ENCODE data around the gene WDTC1.

Gene WDTC1

GRCh38 chr1:27235827-27236226 is 1.4 kb downstream of the WDTC1 start:
- peak; percentile 17 to 45 for DNase-seq (ENCODE audit: low read depth in 1 of 2, low spot score in 1 of 2)
- H3K4me3 ChIP-seq (replicated peaks; ENCODE audit: insufficient read depth, low read length), result peak overlapping the region; percentile 78
- no peak for TF ChIP-seq POLR2AphosphoS5 (IDR thresholded peaks at IDR 0.05; ENCODE audit: low read depth)
- no peak for TF ChIP-seq SPI1 (IDR thresholded peaks at IDR 0.05; ENCODE audit: borderline replicate concordance, low read depth)
- no peak for TF ChIP-seq CTCF (IDR thresholded peaks at IDR 0.05; ENCODE audit: insufficient read depth, low read length)
- no peak for TF ChIP-seq GABPA (IDR thresholded peaks at IDR 0.05; ENCODE audit: low read depth)
- no peak for TF ChIP-seq REST (IDR thresholded peaks at IDR 0.05; ENCODE audit: insufficient replicate concordance, low read depth)
- H3K27ac ChIP-seq (replicated peaks), result peak overlapping the region; percentile 62
- H3K27me3 ChIP-seq (ENCODE audit: insufficient read depth, poor library complexity, severe bottlenecking), result no peaks in the 10 kb centered on the region

GRCh38 chr1:27237112-27237511 is 2.7 kb downstream of the WDTC1 start:
- H3K27ac ChIP-seq (replicated peaks), result no peak overlapping the region
- H3K27me3 ChIP-seq (ENCODE audit: insufficient read depth, poor library complexity, severe bottlenecking), result no peaks in the 10 kb centered on the region
- H3K4me3 ChIP-seq (replicated peaks; ENCODE audit: insufficient read depth, low read length), result no peak overlapping the region
- no peak for DNase-seq (ENCODE audit: low read depth in 1 of 2, low spot score in 1 of 2)
- TF ChIP-seq SPI1 (IDR thresholded peaks at IDR 0.05; ENCODE audit: borderline replicate concordance, low read depth) (peak; percentile 51; the same call in 1 of the 2 replicates), REST (IDR thresholded peaks at IDR 0.05; ENCODE audit: insufficient replicate concordance, low read depth) (no peak), POLR2AphosphoS5 (IDR thresholded peaks at IDR 0.05; ENCODE audit: low read depth) (no peak)

DNA sequence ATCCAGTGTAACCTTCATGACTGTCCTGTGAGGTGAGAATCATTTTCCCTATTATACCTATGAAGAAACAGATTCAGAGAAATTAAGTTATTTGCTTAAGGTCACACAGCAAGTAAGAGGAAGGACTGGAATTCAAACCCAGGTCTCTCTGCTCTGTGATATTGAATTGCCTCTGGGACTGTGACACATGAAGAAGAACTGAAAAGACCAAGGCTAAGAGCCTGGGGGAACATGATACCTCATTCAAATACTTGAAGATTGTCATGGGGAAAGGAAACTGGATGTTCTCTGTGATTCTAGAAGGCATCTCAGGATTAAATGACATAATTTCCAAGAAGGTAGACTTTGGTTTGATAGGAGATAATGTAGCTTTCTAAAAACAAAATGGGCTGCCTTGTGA is 3.6 kb downstream of the WDTC1 start:
- DNase-seq (ENCODE audit: low read depth in 1 of 2, low spot score in 1 of 2), result no peak
- Histone ChIP-seq H3K27me3 (ENCODE audit: insufficient read depth, poor library complexity, severe bottlenecking) (no peaks in the 10 kb centered on the region), H3K27ac (replicated peaks) (no peak overlapping the region), H3K4me3 (replicated peaks; ENCODE audit: insufficient read depth, low read length) (no peak overlapping the region)
- TF ChIP-seq REST (IDR thresholded peaks at IDR 0.05; ENCODE audit: insufficient replicate concordance, low read depth) (no peak), CTCF (IDR thresholded peaks at IDR 0.05; ENCODE audit: insufficient read depth, low read length) (no peak), POLR2AphosphoS5 (IDR thresholded peaks at IDR 0.05; ENCODE audit: low read depth) (no peak), GABPA (IDR thresholded peaks at IDR 0.05; ENCODE audit: low read depth) (no peak), SPI1 (IDR thresholded peaks at IDR 0.05; ENCODE audit: borderline replicate concordance, low read depth) (no peak)

Data from HL-60 (cell line).